MM.1S (cell line): ENCODE measurements around the gene TLCD1.

ENCODE experiments used
- EZH2phosphoT487 ChIP-seq: fragments of 300-600 bp; sonication (generic); IDR thresholded peaks from 2 replicates; pipeline ENCODE4 v1.6.1; 2018; ENCODE audit warnings: antibody characterized with exemption, low read length
- TF ChIP-seq, protein P1 (sequence below): fragments of 300-600 bp; sonication (generic); IDR thresholded peaks from 2 replicates; pipeline ENCODE4 v1.5.1; 2016; ENCODE audit warnings: antibody characterized with exemption, low read length, mixed read lengths

GRCh38 chr17:28706471-28707338 is 19.3 kb downstream of the TLCD1 start:
- TF ChIP-seq, protein P1, sequence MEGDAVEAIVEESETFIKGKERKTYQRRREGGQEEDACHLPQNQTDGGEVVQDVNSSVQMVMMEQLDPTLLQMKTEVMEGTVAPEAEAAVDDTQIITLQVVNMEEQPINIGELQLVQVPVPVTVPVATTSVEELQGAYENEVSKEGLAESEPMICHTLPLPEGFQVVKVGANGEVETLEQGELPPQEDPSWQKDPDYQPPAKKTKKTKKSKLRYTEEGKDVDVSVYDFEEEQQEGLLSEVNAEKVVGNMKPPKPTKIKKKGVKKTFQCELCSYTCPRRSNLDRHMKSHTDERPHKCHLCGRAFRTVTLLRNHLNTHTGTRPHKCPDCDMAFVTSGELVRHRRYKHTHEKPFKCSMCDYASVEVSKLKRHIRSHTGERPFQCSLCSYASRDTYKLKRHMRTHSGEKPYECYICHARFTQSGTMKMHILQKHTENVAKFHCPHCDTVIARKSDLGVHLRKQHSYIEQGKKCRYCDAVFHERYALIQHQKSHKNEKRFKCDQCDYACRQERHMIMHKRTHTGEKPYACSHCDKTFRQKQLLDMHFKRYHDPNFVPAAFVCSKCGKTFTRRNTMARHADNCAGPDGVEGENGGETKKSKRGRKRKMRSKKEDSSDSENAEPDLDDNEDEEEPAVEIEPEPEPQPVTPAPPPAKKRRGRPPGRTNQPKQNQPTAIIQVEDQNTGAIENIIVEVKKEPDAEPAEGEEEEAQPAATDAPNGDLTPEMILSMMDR = no peak
- no peak for TF ChIP-seq EZH2phosphoT487
